K562 (cell line): ENCODE measurements around the gene NHLH1. TPM values are rescaled to one million over a fixed set of nuclear protein-coding genes. Genes with fewer than 3 reads are reported as not detected.

Experiments
- GABPA ChIP-seq: fragments of 200-800 bp; sonication (Bioruptor generic); conservative IDR thresholded peaks from 2 replicates; pipeline ENCODE4 v1.6.1; 2016; ENCODE audit warnings: low read depth, missing genetic modification characterization, missing compliant biosample characterization
- GATAD2A ChIP-seq: fragments of 450-650 bp; IDR thresholded peaks from 2 replicates; pipeline ENCODE4 v1.6.1; 2017
- ZBTB11 ChIP-seq, 3 experiments: fragments of 200-800 bp in 1 of 3; fragments of 250-450 bp in 1 of 3; fragments of 450-650 bp in 1 of 3; sonication (Bioruptor Pico) in 1 of 3; sonication (Bioruptor generic) in 1 of 3; formaldehyde crosslinking in 1 of 3; IDR thresholded peaks; 2 replicates each; pipeline versions ENCODE4 v1.6.1 to v1.8.0; 2016 to 2022; ENCODE audit warnings: mild to moderate bottlenecking in 2 of 3, missing genetic modification characterization in 2 of 3, missing compliant biosample characterization in 1 of 3, moderate library complexity in 1 of 3
- ZFP36 ChIP-seq: fragments of 150-350 bp; IDR thresholded peaks from 2 replicates; pipeline ENCODE4 v1.6.1; 2018; ENCODE audit warnings: low read length, low read depth; ENCODE audit not compliant: partially characterized antibody
- ZNF277 ChIP-seq: fragments of 250-450 bp; sonication (Bioruptor Pico); IDR thresholded peaks from 2 replicates; pipeline ENCODE4 v1.8.0; 2022; ENCODE audit warnings: inconsistent platforms, mild to moderate bottlenecking, moderate library complexity, borderline replicate concordance
- ZNF512 ChIP-seq: IDR thresholded peaks from 2 replicates; pipeline ENCODE4 v1.6.1; 2016; ENCODE audit warnings: missing genetic modification characterization, missing compliant biosample characterization
- polyA plus RNA-seq, 8 experiments: library from polyadenylated mRNA; depleted of rRNA in 4 of 8; stranded (reverse) in 5 of 8; unstranded in 3 of 8; fragments of >200 nt; fragmentation: Nextera tagmentation in 2 of 8; fragmentation: Illumina TruSeq in 1 of 8; extraction: Ambion mirVana in 2 of 8; extraction: Trizol in 1 of 8; gene quantifications; 2 replicates each; pipeline versions ENCODE4 v1.2.1 to v1.2.3, GENCODE V29; 2011 to 2014; ENCODE audit warnings: inconsistent platforms in 1 of 8, missing spikeins in 1 of 8
- total RNA-seq, 7 experiments: library from RNA; depleted of rRNA in 6 of 7; stranded (reverse); fragments of >200 nt in 6 of 7; fragmentation: Illumina TruSeq in 2 of 7; extraction: Trizol in 2 of 7; gene quantifications; 2 replicates each; pipeline versions ENCODE4 v1.2.1 to v1.2.3, GENCODE V29; 2011 to 2021; ENCODE audit warnings: low replicate concordance in 1 of 7

Gene NHLH1
- total and polyA plus RNA-seq, 9 of the 15 experiments (the other 6 are each of a cell fraction or from before 2014, with no cell fraction given), result 0.09 to 1.3 (median 0.35) TPM; not detected in 1

GRCh38 chr1:160370561-160371345, 3.9 kb downstream of the NHLH1 start (continued):
- no peak for TF ChIP-seq GABPA (tag)
- TF ChIP-seq ZBTB11 (CRISPR knock-in tag; IDR thresholded peaks at IDR 0.05), result no peak
- TF ChIP-seq ZNF512 (tag), result no peak
- no peak for TF ChIP-seq GATAD2A
- no peak for TF ChIP-seq ZNF277
- no peak for TF ChIP-seq ZFP36
